IPS-20b (cell line): ENCODE measurements around the gene BBOX1.
"Not testable (repeated sequence)": the region's sequence is repeated elsewhere in the genome, so short reads cannot be mapped to it uniquely, and the experiment has no call there.

Experiments used
- H3K27ac ChIP-seq: one replicate; pipeline ENCODE4 v1.5.1; 2013; ENCODE audit warnings: low read length
- H3K27me3 ChIP-seq: 2 replicates; pipeline ENCODE4 v1.6.1; 2013; ENCODE audit warnings: mild to moderate bottlenecking, low read length, inconsistent platforms; ENCODE audit not compliant: insufficient read depth
- H3K36me3 ChIP-seq: 2 replicates; pipeline ENCODE4 v1.6.1; 2013; ENCODE audit warnings: low read depth, mild to moderate bottlenecking, inconsistent platforms, low read length, moderate library complexity; ENCODE audit not compliant: insufficient read depth
- H3K4me1 ChIP-seq: 2 replicates; pipeline ENCODE4 v1.6.1; 2013; ENCODE audit warnings: mild to moderate bottlenecking, control low read depth, inconsistent platforms, low read length, moderate library complexity; ENCODE audit not compliant: insufficient read depth
- H3K4me3 ChIP-seq: 2 replicates; pipeline ENCODE4 v1.5.1; 2013; ENCODE audit warnings: mild to moderate bottlenecking, low read length, inconsistent platforms
- H3K9ac ChIP-seq: 2 replicates; pipeline ENCODE4 v1.6.1; 2013; ENCODE audit warnings: low read depth, mild to moderate bottlenecking, inconsistent platforms, low read length, moderate library complexity
- H3K9me3 ChIP-seq: 2 replicates; pipeline ENCODE4 v1.6.1; 2013; ENCODE audit warnings: mild to moderate bottlenecking, low read depth, low read length, inconsistent platforms; ENCODE audit not compliant: insufficient read depth

BBOX1 gene, protein sequence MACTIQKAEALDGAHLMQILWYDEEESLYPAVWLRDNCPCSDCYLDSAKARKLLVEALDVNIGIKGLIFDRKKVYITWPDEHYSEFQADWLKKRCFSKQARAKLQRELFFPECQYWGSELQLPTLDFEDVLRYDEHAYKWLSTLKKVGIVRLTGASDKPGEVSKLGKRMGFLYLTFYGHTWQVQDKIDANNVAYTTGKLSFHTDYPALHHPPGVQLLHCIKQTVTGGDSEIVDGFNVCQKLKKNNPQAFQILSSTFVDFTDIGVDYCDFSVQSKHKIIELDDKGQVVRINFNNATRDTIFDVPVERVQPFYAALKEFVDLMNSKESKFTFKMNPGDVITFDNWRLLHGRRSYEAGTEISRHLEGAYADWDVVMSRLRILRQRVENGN

DNA sequence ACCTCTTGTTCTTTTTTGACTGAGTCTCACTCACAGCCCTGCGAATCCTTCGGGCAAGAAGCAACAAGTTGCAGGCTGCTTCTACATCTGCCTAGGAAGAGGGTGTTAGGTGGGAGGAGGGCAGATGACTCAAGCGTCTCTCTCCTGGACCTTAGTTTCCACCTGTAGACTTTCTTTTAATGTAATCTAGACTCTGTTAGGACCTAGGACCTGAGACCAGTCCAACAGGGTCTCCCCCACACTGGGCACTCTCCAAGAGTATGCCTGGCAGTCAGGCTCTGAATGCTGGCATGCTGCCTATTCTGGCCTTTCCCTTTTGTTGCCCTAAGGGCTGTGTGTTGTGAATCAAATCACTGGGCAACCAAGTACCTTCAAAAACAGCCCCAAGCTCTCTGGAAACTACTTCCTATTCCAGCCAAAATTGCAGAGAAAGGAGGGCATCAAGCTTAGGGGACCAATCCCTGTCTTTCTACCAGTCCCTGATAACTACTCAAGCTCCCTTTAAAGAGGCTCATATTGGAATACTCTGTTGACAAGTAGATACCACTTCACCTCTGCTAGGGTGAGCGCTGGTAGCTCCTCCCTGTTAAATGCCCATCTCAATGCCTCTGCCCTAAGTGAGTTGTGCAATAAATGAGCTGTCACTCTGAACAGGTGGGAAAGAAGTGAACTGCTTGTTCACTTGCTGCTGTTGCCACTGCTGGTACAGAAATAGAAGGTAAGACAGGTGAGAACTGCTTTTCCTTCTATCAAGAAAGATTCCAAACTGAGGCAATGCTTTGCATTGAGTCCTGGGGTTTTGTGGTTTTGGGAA, at the start of gene BBOX1:
TSS of gene BBOX1 (plus strand) at position 514 of the 814 bp plus-strand sequence. CDS start 14,616 bp downstream, outside the sequence.
- Histone ChIP-seq H3K27ac (no peak within 1 kb of the TSS), H3K9me3 (no peaks in the 10 kb centered on the region)

DNA sequence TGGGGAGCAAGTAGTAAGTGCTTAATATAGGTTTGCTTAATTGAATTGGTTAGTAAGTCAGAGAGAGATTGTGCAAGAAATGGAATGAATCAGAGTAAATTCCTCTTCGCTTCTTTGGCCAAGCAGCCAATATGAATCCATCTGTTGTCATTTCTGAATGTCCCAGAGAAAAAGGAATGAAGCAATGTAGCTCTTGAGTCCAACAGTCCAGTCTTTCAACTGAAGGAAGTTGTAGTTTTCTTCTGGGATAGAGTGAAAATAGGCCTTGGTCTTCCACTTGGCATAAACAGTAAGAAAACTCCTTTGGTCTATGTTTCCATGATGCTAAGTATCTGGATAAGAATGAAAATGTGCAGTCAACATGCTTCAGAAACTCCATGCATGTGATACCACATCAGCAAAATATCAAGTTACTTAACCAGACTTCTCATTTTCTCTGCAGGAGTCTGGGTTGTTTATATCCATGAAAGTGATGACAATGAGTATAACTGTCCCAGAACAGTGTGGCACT, 48.5 kb upstream of the BBOX1 start:
- no peak overlapping the region for H3K27ac ChIP-seq
- H3K36me3 ChIP-seq: no peaks in the 10 kb centered on the region
- peaks cover 20% of the 10 kb centered on the region for H3K27me3 ChIP-seq
- H3K9me3 ChIP-seq: no peaks in the 10 kb centered on the region
- H3K9ac ChIP-seq: no peak overlapping the region
- no peaks in the 10 kb centered on the region for H3K4me1 ChIP-seq
- H3K4me3 ChIP-seq: no peak overlapping the region

More for the DNA sequence above, at the start of gene BBOX1:
- no peaks in the 10 kb centered on the region for H3K36me3 ChIP-seq
- H3K4me1 ChIP-seq: peaks cover 7% of the 10 kb centered on the region; the same call in 1 of the 2 replicates
- no peaks in the 10 kb centered on the region for H3K27me3 ChIP-seq
- H3K4me3 ChIP-seq: no peak within 1 kb of the TSS
- no peak within 1 kb of the TSS for H3K9ac ChIP-seq

DNA sequence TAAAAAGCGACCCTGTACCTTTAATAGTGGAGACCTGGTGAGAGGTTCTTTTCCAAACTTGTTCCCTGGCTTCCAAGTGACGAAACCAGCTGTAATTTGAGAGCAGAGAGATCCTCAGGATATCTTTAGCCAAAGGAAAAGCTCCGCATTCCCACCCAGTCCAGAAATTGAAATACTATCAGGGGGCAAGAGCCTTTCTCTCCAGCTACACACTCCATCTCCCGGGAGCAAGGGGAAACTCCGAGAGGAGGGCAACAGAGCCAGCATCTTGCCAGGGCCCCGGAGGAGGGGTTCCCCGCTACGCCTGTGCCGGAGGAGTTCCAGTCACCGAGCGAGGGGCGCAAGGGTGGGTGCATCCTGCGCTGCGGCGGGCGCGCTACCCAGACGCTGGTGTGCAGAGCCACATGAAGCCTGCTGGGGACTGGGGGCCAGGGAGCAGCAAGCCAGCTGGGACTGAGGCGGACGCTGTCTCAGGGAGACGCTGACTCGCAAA, 46.6 kb upstream of the BBOX1 start, which contains the start of gene FIBIN:
TSS of gene FIBIN (plus strand) at position 148 of the 493 bp plus-strand sequence. CDS start 415 bp downstream, outside the sequence.
- H3K9ac ChIP-seq: peak within 1 kb of the TSS; percentile 33; the same call in 1 of the 2 replicates
- H3K9me3 ChIP-seq: no peaks in the 10 kb centered on the region

DNA sequence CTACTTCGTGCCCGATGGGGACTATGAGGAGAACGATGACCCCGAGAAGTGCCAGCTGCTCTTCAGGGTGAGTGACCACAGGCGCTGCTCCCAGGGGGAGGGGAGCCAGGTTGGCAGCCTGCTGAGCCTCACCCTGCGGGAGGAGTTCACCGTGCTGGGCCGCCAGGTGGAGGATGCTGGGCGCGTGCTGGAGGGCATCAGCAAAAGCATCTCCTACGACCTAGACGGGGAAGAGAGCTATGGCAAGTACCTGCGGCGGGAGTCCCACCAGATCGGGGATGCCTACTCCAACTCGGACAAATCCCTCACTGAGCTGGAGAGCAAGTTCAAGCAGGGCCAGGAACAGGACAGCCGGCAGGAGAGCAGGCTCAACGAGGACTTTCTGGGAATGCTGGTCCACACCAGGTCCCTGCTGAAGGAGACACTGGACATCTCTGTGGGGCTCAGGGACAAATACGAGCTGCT, 46.0 kb upstream of the BBOX1 start:
- Histone ChIP-seq H3K27ac (no peak overlapping the region), H3K4me1 (no peaks in the 10 kb centered on the region), H3K9me3 (no peaks in the 10 kb centered on the region), H3K9ac (no peak overlapping the region), H3K4me3 (peak overlapping the region; percentile 67; the same call in 1 of the 2 replicates), H3K36me3 (no peaks in the 10 kb centered on the region), H3K27me3 (peaks cover 20% of the 10 kb centered on the region)

More for the DNA sequence above, 46.6 kb upstream of the BBOX1 start, which contains the start of gene FIBIN:
- H3K4me3 ChIP-seq: peak within 1 kb of the TSS; percentile 67
- H3K27me3 ChIP-seq: peaks cover 20% of the 10 kb centered on the region
- no peaks in the 10 kb centered on the region for H3K36me3 ChIP-seq
- no peak within 1 kb of the TSS for H3K27ac ChIP-seq
- H3K4me1 ChIP-seq: no peaks in the 10 kb centered on the region

DNA sequence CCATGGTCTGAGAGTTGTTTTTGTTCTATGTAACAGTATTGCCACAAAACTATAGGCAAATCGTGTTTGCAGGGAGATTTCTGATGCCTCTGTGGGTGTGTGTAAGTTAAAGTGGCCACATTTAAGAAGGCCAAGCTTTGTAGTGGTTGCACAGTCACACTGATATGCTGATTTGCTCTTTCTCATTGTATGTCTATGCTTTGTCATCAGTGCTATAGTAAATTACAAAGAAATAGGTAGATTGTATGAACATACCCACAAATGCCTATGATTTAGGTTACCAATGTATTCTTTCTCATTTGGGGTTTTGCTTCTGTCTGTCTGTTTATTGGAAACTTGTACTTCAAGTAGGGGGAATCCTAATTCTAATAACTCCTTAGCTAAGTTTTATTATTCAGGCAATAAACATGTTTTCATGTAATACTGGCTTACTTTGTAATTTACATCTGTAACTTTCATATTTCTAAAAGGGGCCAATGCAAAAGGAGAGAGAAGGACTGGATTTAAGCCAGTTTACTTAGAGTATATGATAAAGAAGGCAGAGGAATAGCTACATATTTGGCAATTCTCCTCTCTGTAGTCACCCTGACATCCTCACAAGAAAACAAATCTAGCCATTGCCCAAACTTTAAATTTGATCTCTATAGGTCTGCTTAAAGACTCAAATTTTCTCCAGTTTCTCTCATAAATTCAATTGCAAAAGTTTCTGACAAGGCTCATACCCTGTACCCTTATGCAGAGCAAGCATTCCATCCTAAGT, 44.7 kb upstream of the BBOX1 start:
- Histone ChIP-seq H3K36me3 (no peaks in the 10 kb centered on the region), H3K27ac (no peak overlapping the region), H3K9ac (no peak overlapping the region), H3K4me3 (no peak overlapping the region), H3K4me1 (no peaks in the 10 kb centered on the region), H3K9me3 (no peaks in the 10 kb centered on the region), H3K27me3 (peaks cover 20% of the 10 kb centered on the region)

DNA sequence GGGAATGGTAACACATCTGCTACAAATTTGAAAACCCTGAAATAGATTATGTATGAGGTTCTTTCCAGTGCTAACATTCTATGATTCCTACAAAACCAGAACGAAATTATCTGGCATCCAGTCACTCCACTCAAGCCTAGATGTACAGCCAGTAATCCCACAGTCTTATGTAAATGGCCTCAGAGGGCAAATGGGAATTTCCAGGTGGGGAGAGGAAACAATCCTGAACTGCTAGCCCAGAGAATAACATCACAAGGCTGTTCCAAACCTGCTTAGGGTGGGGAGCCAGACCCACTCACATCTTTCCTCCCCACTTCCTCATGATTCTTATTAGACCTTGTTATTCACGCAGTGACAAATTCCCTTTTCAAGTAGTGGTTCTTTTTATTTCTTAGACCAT, 43.2 kb upstream of the BBOX1 start:
- H3K36me3 ChIP-seq: no peaks in the 10 kb centered on the region

DNA sequence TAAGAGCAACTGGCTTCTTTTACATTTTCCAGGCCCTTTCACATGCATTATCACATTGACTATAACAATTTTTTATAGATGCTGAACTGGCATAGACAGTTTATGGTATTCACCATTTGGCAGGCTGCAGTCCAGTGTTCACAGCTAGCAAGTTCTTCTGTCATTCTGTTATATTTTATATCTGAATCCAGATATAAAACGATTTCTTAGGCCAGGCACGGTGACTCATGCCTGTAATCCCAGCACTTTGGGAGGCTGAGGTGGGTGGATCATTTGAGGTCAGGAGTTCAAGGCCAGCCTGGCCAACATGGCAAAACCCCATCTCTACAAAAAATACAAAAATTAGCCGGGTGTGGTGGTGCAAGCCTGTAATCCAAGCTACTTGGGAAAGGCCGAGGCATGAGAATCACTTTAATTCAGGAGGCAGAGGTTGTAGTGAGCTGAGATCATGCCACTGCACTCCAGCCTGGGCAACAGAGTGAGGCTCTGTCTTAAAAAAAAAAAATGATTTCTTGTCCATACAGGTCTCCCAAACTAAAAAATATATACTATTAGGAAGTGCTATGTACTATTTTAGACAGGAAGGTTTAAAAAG, 39.4 kb upstream of the BBOX1 start:
- H3K4me3 ChIP-seq, H3K9ac ChIP-seq, H3K36me3 ChIP-seq, H3K4me1 ChIP-seq, H3K27ac ChIP-seq, H3K27me3 ChIP-seq, H3K9me3 ChIP-seq: not testable (repeated sequence)

More for the DNA sequence above, 43.2 kb upstream of the BBOX1 start:
- Histone ChIP-seq H3K4me3 (no peak overlapping the region), H3K27ac (no peak overlapping the region), H3K27me3 (peaks cover 20% of the 10 kb centered on the region), H3K9me3 (no peaks in the 10 kb centered on the region), H3K9ac (no peak overlapping the region), H3K4me1 (no peaks in the 10 kb centered on the region)

DNA sequence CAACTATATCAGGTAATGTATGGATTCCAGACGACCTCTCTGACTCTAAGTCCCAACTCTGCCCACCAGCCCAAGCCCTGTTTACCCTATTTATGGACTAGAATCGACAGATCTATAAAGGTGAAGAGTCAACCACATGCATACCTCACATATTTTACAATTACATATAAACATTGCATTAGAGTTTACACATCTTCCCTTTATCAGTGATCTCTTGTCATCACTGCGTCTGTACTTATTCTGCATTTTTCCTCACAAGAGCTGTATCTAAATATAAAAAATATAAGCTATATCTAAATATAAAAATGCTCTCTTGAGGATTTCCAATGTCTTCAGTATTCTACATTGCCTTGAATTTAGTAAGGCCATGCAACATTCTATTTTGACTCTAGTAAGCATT, 38.2 kb upstream of the BBOX1 start:
- H3K9ac ChIP-seq: no peak overlapping the region
- H3K9me3 ChIP-seq: no peaks in the 10 kb centered on the region
- H3K27me3 ChIP-seq: no peaks in the 10 kb centered on the region
- H3K4me1 ChIP-seq: no peaks in the 10 kb centered on the region
- H3K27ac ChIP-seq: no peak overlapping the region
- H3K36me3 ChIP-seq: no peaks in the 10 kb centered on the region
- H3K4me3 ChIP-seq: no peak overlapping the region

DNA sequence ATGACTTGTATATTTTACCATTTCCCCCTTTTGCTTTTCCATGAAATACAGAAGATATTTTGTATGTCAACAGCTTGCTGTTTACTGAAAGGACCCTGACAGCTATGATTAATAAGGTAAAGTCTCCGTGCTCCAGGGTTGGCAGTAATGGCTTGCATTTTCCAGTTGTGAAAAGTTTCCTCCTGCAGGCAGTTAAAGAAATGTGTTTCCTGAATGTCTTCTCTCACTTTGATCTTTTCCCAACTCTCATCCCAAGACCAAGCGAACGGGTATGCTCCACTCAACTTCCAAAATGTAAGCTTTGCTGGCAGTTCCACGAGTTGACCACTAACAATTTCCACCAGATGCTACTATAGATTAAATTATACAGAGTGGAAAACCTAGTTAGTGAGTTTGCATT, 37.8 kb upstream of the BBOX1 start:
- H3K4me1 ChIP-seq: no peaks in the 10 kb centered on the region
- no peaks in the 10 kb centered on the region for H3K27me3 ChIP-seq
- H3K27ac ChIP-seq: no peak overlapping the region
- H3K9me3 ChIP-seq: no peaks in the 10 kb centered on the region
- no peak overlapping the region for H3K9ac ChIP-seq
- no peak overlapping the region for H3K4me3 ChIP-seq
- H3K36me3 ChIP-seq: no peaks in the 10 kb centered on the region

DNA sequence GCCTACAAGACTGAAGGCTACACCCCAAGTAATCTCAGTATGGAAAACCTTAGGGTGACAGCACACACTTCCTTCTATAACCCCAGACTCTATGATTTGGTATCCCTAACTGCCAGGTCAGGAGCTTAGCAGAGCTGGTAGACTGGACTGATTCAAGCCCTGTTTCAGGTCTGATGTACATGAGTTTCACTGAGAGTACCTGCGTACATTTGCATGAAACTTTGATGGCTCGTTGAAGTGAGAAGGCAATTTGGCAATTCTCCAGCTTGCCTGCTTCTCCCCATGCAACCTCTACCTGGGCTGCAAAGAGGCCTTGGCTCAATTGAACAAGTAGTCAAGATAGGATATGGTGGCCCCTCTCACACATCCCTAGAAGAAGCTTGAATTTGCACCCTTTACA, 36.5 kb upstream of the BBOX1 start:
- Histone ChIP-seq H3K27me3 (no peaks in the 10 kb centered on the region), H3K9me3 (no peaks in the 10 kb centered on the region), H3K27ac (no peak overlapping the region), H3K36me3 (no peaks in the 10 kb centered on the region), H3K4me1 (no peaks in the 10 kb centered on the region), H3K9ac (no peak overlapping the region), H3K4me3 (no peak overlapping the region)
